OCI-LY3 (cell line): ENCODE results near the gene PAPSS2.

Experiments
- H2AFZ ChIP-seq: fragments of 200-600, 300-600 bp; shearing (Covaris generic); 2 replicates; pipeline ENCODE4 v1.6.0; 2014; ENCODE audit warnings: antibody characterized with exemption, low read depth, low read length
- H3K27ac ChIP-seq: fragments of 200-600, 300-600 bp; sonication (generic); 2 replicates; pipeline ENCODE4 v1.5.1; 2014; ENCODE audit warnings: mild to moderate bottlenecking, low read length, moderate library complexity, mixed read lengths
- H3K27me3 ChIP-seq: fragments of 200-600, 300-600 bp; sonication (generic); 2 replicates; pipeline ENCODE4 v1.6.1; 2014; ENCODE audit warnings: low read depth, low read length, mixed read lengths
- H3K36me3 ChIP-seq: fragments of 200-600, 300-600 bp; sonication (generic); replicated peaks from 2 replicates; pipeline ENCODE3; 2014; ENCODE audit warnings: low read depth, low read length, mixed read lengths
- H3K4me1 ChIP-seq: fragments of 300-600, 200-600 bp; sonication (generic); 2 replicates; pipeline ENCODE4 v1.6.1; 2014; ENCODE audit warnings: low read length, mixed read lengths
- H3K4me2 ChIP-seq: fragments of 200-600, 300-600 bp; sonication (generic); 2 replicates; pipeline ENCODE4 v1.6.1; 2014; ENCODE audit warnings: low read length, mixed read lengths
- H3K4me3 ChIP-seq: fragments of 300-600, 200-600 bp; sonication (generic); 2 replicates; pipeline ENCODE4 v1.5.1; 2014; ENCODE audit warnings: antibody characterized with exemption, mild to moderate bottlenecking, low read length, moderate library complexity
- H3K79me2 ChIP-seq: fragments of 300-600, 200-600 bp; shearing (Covaris generic); 2 replicates; pipeline ENCODE4 v1.6.1; 2014; ENCODE audit warnings: mild to moderate bottlenecking, low read length, mixed read lengths
- H3K9ac ChIP-seq: fragments of 300-600, 200-600 bp; shearing (Covaris generic); 2 replicates; pipeline ENCODE4 v1.6.0; 2014; ENCODE audit warnings: mild to moderate bottlenecking, low read length, moderate library complexity
- H3K9me3 ChIP-seq: fragments of 200-600, 300-600 bp; shearing (Covaris generic); 2 replicates; pipeline ENCODE4 v1.6.1; 2014; ENCODE audit warnings: low read length, mixed read lengths; ENCODE audit not compliant: insufficient read depth
- H4K20me1 ChIP-seq: fragments of 200-600, 300-600 bp; sonication (generic); 2 replicates; pipeline ENCODE4 v1.6.1; 2016; ENCODE audit warnings: low read length, mixed read lengths; ENCODE audit not compliant: insufficient read depth
- CTCF ChIP-seq: fragments of 200-600, 300-600 bp; sonication (generic); IDR thresholded peaks from 2 replicates; pipeline ENCODE4 v1.5.1; 2014; ENCODE audit warnings: antibody characterized with exemption, low read length, low read depth
- EZH2phosphoT487 ChIP-seq: fragments of 200-600 bp; shearing (Covaris generic); IDR thresholded peaks from 2 replicates; pipeline ENCODE4 v1.6.1; 2018; ENCODE audit warnings: antibody characterized with exemption, mixed run types, low read depth

Gene PAPSS2

GRCh38 chr10:87750001-87750671 is 90.5 kb downstream of the PAPSS2 start:
- Histone ChIP-seq H4K20me1 (no peaks in the 10 kb centered on the region), H3K36me3 (no peaks in the 10 kb centered on the region), H3K4me3 (no peak overlapping the region), H3K4me1 (peaks cover 8% of the 10 kb centered on the region; the same call in 1 of the 2 replicates), H3K9ac (no peak overlapping the region), H3K4me2 (no peak overlapping the region), H3K27me3 (no peaks in the 10 kb centered on the region), H3K79me2 (no peaks in the 10 kb centered on the region), H2AFZ (no peak overlapping the region), H3K9me3 (no peaks in the 10 kb centered on the region), H3K27ac (no peak overlapping the region)
- TF ChIP-seq CTCF (no peak), EZH2phosphoT487 (no peak)

GRCh38 chr10:87750817-87751216 is 91.1 kb downstream of the PAPSS2 start:
- H3K4me1 ChIP-seq = peaks cover 8% of the 10 kb centered on the region; the same call in 1 of the 2 replicates
- no peak overlapping the region for H3K27ac ChIP-seq
- no peak overlapping the region for H2AFZ ChIP-seq
- no peak for TF ChIP-seq EZH2phosphoT487
- no peak for TF ChIP-seq CTCF
- H4K20me1 ChIP-seq = no peaks in the 10 kb centered on the region
- H3K9ac ChIP-seq = no peak overlapping the region
- no peak overlapping the region for H3K4me2 ChIP-seq
- H3K27me3 ChIP-seq = no peaks in the 10 kb centered on the region
- peaks cover under 1% of the 10 kb centered on the region for H3K36me3 ChIP-seq
- no peak overlapping the region for H3K4me3 ChIP-seq
- H3K79me2 ChIP-seq = no peaks in the 10 kb centered on the region
- no peaks in the 10 kb centered on the region for H3K9me3 ChIP-seq

DNA sequence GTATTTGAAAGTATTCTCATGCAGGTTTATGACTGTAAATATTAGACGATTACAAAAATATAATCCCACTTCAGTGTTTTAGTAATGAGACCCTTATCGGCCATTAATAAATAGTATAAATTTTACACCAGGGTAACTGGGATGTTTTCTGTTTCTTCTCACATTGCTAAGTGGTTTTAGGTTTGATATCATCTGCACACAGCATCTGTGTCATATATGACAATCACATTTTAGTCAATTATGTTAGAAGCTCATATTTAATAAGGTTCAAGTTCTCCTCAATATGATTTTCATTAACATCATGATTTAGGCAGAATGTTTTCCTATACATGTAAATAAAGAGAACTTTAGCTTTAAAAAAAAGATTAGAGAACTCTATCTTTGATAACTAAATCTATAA is 91.6 kb downstream of the PAPSS2 start:
- Histone ChIP-seq H3K4me1 (peaks cover 8% of the 10 kb centered on the region; the same call in 1 of the 2 replicates), H3K4me3 (no peak overlapping the region), H3K36me3 (peaks cover 5% of the 10 kb centered on the region), H3K4me2 (no peak overlapping the region), H2AFZ (no peak overlapping the region), H3K27me3 (no peaks in the 10 kb centered on the region), H3K9me3 (no peaks in the 10 kb centered on the region), H3K27ac (no peak overlapping the region), H3K9ac (no peak overlapping the region), H3K79me2 (no peaks in the 10 kb centered on the region), H4K20me1 (no peaks in the 10 kb centered on the region)
- no peak for TF ChIP-seq CTCF
- no peak for TF ChIP-seq EZH2phosphoT487

DNA sequence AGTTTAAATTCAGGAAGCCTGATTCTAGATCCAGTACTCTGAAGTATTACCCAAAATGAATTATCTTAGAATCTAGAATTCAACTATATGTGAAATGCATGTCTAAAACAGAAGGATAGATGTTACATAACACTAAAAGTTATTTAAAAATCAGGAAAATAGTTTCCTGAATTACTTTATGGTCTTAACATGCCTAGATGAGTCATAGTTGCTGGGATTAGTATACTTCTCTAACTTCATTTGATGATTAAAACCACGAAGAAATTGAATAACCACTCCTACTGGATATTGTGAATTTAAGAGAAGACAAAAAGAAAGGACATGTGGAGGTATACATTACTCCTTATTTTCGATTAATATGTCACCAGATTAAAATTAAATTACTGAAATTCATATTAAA is 92.9 kb downstream of the PAPSS2 start:
- peaks cover 5% of the 10 kb centered on the region for H3K36me3 ChIP-seq
- H3K9ac ChIP-seq = no peak overlapping the region
- no peak for TF ChIP-seq EZH2phosphoT487
- no peak for TF ChIP-seq CTCF
- H3K27me3 ChIP-seq = no peaks in the 10 kb centered on the region
- no peak overlapping the region for H3K4me2 ChIP-seq
- no peak overlapping the region for H2AFZ ChIP-seq
- H3K79me2 ChIP-seq = no peaks in the 10 kb centered on the region
- H3K9me3 ChIP-seq = no peaks in the 10 kb centered on the region
- peaks cover 8% of the 10 kb centered on the region; the same call in 1 of the 2 replicates for H3K4me1 ChIP-seq
- H3K4me3 ChIP-seq = no peak overlapping the region
- no peaks in the 10 kb centered on the region for H4K20me1 ChIP-seq
- no peak overlapping the region for H3K27ac ChIP-seq
